Stimulated activated CD4-positive, alpha-beta T cell treated with anti-CD3 and anti-CD28 coated beads, Interleukin-1b, Interleukin-23, amount 100 ng/mL, for 48 hours (primary cell): Measurements from ENCODE around the gene IGFL3.
"Not testable (repeated sequence)": the region's sequence is repeated elsewhere in the genome, so short reads cannot be mapped to it uniquely, and the experiment has no call there.

Experiments
- DNase-seq: peaks from one replicate; pipeline ENCODE4 v3.0.0-alpha.2; 2020

Gene IGFL3

GRCh38 chr19:46124638-46125115 lies at the start of gene IGFL3:
Gene IGFL3, minus strand, starts transcription at chr19:46124688. Its CDS starts 39 bp downstream, at chr19:46124649.
- DNase-seq: no peak

GRCh38 chr19:46173886-46174480 lies 49.5 kb upstream of the IGFL3 start:
- no peak for DNase-seq

GRCh38 chr19:46162731-46163130 lies 38.2 kb upstream of the IGFL3 start:
- no peak for DNase-seq

- DNase-seq: not testable (repeated sequence)
Observed at GRCh38 chr19:46161642-46162257, 37.3 kb upstream of the IGFL3 start.

- DNase-seq: no peak
Observed at GRCh38 chr19:46160233-46160775, 35.8 kb upstream of the IGFL3 start.

GRCh38 chr19:46159418-46160232 lies 35.1 kb upstream of the IGFL3 start:
- DNase-seq: no peak

GRCh38 chr19:46155237-46155636 lies 30.7 kb upstream of the IGFL3 start:
- no peak for DNase-seq

- DNase-seq: no peak
Observed at GRCh38 chr19:46150606-46151005, 26.1 kb upstream of the IGFL3 start.

GRCh38 chr19:46147791-46148288 lies 23.4 kb upstream of the IGFL3 start, which contains the start of gene IGFL2:
Gene IGFL2, plus strand, starts transcription at chr19:46148238. Its CDS starts 41 bp downstream, at chr19:46148279.
- peak; percentile 42 for DNase-seq

GRCh38 chr19:46147166-46147740 lies 22.8 kb upstream of the IGFL3 start:
- DNase-seq: no peak

- no peak for DNase-seq
Observed at GRCh38 chr19:46144756-46145155, 20.3 kb upstream of the IGFL3 start.

GRCh38 chr19:46142294-46142693 lies 17.8 kb upstream of the IGFL3 start:
- DNase-seq: no peak

- DNase-seq: no peak
Observed at GRCh38 chr19:46141421-46141820, 16.9 kb upstream of the IGFL3 start.

GRCh38 chr19:46137915-46138473 lies 13.5 kb upstream of the IGFL3 start:
- DNase-seq: peak; percentile 4

- no peak for DNase-seq
Observed at GRCh38 chr19:46134527-46134926, 10.0 kb upstream of the IGFL3 start.

GRCh38 chr19:46133777-46134241 lies 9.3 kb upstream of the IGFL3 start:
- no peak for DNase-seq

- DNase-seq: no peak
Observed at GRCh38 chr19:46133101-46133627, 8.7 kb upstream of the IGFL3 start.

- no peak for DNase-seq
Observed at GRCh38 chr19:46132508-46133100, 8.1 kb upstream of the IGFL3 start.

GRCh38 chr19:46131485-46132143 lies 7.1 kb upstream of the IGFL3 start:
- no peak for DNase-seq

- DNase-seq: no peak
Observed at GRCh38 chr19:46126086-46126580, 1.6 kb upstream of the IGFL3 start.

GRCh38 chr19:46125447-46125846 lies 959 bp upstream of the IGFL3 start:
- no peak for DNase-seq
